AG20443 (cell line): ENCODE measurements around the gene CDK14.

Source experiments
- DNase-seq: peaks from one replicate; pipeline ENCODE4 v3.0.0; 2012; ENCODE audit warnings: low spot score, mixed read lengths

Gene CDK14

GRCh38 chr7:91007371-91007770 is 411.2 kb downstream of the CDK14 start:
- DNase-seq, result no peak

- no peak for DNase-seq
These were observed 417.0 kb downstream of the CDK14 start for GRCh38 chr7:91013078-91013477.

GRCh38 chr7:91019686-91020385 is 423.7 kb downstream of the CDK14 start:
- DNase-seq, result no peak

GRCh38 chr7:91020636-91021385 is 424.7 kb downstream of the CDK14 start:
- DNase-seq, result peak; percentile 17

- no peak for DNase-seq
These were observed 425.8 kb downstream of the CDK14 start for GRCh38 chr7:91021956-91022355.

GRCh38 chr7:91025906-91026390 is 429.8 kb downstream of the CDK14 start:
- no peak for DNase-seq

- DNase-seq, result no peak
These were observed 433.6 kb downstream of the CDK14 start for GRCh38 chr7:91029688-91030087.

- DNase-seq, result no peak
These were observed 434.7 kb downstream of the CDK14 start for GRCh38 chr7:91030680-91031380.

GRCh38 chr7:91031757-91032156 is 435.6 kb downstream of the CDK14 start:
- DNase-seq, result no peak

- no peak for DNase-seq
These were observed 437.5 kb downstream of the CDK14 start for GRCh38 chr7:91033574-91033973.

GRCh38 chr7:91034459-91035368 is 438.6 kb downstream of the CDK14 start:
- peak; percentile 64 for DNase-seq

GRCh38 chr7:91039033-91039432 is 442.9 kb downstream of the CDK14 start:
- DNase-seq, result no peak

GRCh38 chr7:91041141-91041540 is 445.0 kb downstream of the CDK14 start:
- no peak for DNase-seq

- no peak for DNase-seq
These were observed 445.9 kb downstream of the CDK14 start for GRCh38 chr7:91041901-91042484.

GRCh38 chr7:91043186-91043585 is 447.1 kb downstream of the CDK14 start:
- no peak for DNase-seq

GRCh38 chr7:91043924-91044645 is 448.0 kb downstream of the CDK14 start:
- no peak for DNase-seq

- no peak for DNase-seq
These were observed 449.5 kb downstream of the CDK14 start for GRCh38 chr7:91045606-91046005.

- peak; percentile 19 for DNase-seq
These were observed 450.4 kb downstream of the CDK14 start for GRCh38 chr7:91046322-91047089.

- DNase-seq, result no peak
These were observed 451.5 kb downstream of the CDK14 start for GRCh38 chr7:91047636-91048035.

- DNase-seq, result no peak
These were observed 454.6 kb downstream of the CDK14 start for GRCh38 chr7:91050677-91051076.
